GM21367 (cell line): ENCODE data around the gene TM2D1.
"Not testable (repeated sequence)": the region's sequence is repeated elsewhere in the genome, so short reads cannot be mapped to it uniquely, and the experiment has no call there.

Experiments
- ATAC-seq: cut with Tn5 transposase; IDR thresholded peaks from one replicate; pipeline ENCODE4 v1.9.1; 2021; ENCODE audit not compliant: unreplicated experiment

The TM2D1 gene

GRCh38 chr1:61718996-61719663 is 5.8 kb downstream of the TM2D1 start:
- not testable (repeated sequence) for ATAC-seq

GRCh38 chr1:61711969-61712368 is 13.0 kb downstream of the TM2D1 start:
- ATAC-seq = no peak

DNA sequence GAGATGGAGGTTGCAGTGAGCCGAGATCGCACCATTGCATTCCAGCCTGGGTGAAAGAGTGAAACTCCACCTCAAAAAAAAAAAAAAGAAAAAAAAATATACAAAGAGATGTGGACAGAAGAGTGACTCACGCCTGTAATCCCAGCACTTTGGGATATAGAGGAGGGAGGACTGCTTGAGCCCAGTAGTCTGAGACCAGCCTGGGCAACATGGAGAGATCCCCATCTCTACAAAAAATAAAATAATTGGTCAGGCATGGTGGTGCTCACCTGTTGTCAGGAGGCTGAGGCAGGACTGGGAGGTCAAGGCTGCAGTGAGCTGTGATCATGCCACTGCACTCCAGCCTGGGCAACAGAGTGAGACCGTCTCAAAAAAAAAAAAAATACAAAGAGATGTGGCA is 13.7 kb downstream of the TM2D1 start:
- ATAC-seq = not testable (repeated sequence)

DNA sequence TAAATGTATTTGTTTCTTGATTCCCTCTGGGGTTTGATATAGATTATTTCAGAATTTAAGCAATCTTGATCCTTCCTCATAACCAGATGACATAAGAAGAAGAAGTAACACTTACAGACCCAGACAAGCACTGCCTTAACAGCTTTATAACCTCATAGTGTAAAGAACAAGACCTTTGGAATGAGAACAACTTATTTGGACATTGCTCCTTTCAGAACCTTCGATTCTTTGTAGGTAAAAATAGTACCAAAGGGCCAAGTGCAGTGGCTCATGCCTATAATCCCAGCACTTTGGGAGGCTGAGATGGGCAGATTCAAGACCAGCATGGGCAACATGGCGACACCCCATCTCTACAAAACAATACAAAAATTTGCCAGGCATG is 15.0 kb downstream of the TM2D1 start:
- no peak for ATAC-seq

DNA sequence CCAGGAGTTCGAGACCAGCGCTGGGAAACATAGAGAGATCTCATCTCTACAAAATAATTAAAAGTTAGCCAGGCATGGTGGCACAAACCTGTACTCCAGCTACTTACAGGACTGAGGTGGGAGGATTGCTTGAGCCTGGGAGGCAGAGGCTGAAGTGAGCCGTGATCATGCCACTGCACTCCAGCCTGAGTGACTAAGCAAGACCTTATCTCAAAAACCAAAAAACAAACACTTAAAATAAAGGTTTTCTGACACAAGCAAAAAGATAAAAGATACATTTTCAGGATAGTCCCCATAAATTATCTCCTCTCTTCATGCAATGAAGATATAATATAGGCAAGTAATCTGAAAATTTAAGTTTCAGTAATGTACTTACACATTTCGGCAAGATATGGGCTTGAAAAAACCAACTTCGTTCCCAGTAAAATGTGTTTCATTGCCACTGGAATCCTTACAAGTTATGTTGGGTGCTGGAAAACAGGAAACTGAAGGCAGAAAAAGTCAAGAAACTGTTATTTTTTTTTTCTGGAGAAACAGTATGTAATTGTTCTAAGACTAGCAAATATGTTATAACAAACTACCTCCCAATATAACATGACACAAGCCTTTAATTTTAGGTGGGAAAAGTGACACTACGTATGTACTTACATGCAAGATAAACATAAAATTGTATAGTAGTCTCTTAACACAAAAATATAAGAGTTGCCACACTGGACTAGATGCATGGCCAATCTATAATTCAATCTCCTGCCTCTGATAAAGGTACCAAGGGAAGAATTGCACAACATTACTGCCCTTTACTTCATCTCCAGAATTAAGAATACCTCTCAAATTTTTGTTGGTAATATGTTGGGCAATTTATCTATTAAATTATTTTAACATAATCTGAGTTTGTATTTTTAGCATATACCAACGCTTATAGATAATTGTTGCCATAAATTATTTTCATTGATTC is 15.7 kb downstream of the TM2D1 start:
- no peak for ATAC-seq

DNA sequence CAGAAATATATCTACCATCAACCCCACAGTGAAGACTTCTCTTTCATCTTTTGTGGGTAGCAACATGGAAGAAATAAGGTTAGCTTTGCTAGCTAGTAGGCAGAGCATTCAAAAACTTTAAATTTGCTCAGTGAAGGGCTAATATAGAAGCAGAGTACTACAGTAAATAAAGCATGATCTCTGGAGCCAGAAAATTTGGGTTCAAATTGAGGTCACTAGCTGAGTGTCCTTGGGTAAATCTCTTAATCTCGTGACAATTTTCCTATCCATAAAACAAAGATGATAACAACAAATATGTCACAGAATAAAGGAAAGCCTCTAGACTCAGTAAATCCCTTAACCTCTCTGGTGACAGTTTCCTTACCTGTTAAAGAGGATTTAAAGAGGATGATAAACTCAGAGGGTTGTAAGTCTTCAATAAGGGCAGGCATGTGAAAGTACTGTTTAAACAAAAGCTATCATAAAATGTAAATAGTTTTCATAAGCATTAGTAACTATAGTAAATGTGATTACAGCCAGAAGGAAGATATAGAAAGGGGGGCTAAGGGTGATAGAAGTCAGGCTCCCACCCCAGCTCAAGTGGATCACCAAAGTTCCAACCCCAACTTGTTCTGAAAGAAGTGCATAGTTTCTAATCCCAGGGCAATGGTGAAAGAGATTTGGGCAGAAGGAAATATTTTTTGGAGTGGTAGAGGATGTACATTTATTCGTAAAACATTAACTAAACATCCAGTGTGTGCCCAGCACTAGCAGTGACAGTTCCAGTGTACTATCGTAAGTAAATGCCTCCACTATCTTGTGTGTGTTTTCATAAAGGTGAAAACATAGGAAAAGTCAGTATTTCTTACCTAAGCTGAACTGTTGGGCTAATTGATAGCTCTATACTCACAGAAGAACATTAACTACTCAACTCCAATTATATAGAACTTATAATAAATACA is 24.8 kb downstream of the TM2D1 start:
- ATAC-seq = no peak

DNA sequence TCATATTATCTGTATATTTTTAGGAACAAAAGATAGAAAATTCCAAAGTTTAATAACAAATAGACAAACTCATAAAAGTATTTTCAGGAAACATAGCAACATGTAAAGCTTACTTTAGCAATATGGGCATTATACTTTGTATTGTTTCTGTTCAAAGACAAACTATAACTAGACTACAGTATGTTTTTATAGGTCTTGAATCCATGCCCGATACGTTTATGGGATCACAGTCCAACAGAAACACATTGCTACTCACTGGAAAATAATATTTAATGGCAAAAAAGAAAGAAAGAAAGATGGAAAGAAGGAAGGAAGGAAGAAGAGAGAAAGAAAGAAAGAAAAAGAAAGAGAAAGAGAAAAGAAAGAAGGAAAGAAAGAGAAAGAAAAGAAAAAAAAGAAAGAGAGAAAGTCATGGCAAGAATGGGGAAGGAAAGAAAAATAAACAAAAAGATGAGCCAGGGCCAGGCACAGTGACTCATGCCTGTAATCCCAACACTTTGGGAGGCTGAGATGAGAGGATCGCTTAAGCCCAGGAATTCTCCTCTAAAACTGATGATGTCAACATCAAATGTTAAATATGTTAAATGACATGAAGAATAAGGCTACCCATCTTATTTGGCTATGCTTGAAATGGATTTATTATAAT is 32.7 kb downstream of the TM2D1 start:
- ATAC-seq = no peak

GRCh38 chr1:61687901-61688300 is 37.0 kb downstream of the TM2D1 start:
- no peak for ATAC-seq

DNA sequence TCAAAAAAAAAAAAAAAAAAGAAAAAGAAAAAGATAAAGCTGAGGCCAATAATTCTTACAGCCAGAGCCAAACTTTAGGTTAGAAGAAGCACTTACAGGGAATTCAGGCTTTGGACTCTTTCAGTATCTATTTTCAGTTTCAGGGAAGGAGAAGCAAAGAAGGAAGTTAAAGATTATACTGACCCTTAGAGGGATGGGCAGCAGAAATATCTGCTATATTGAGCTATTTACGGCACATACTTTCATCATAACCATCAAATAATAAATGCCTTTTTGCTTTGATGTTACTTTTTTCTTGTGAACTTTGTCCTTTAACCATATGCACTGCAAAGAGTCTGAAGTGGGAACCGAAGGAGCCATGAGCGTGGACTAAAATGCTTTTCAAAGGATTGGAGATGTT is 42.0 kb downstream of the TM2D1 start:
- no peak for ATAC-seq

GRCh38 chr1:61680500-61680899 is 44.4 kb downstream of the TM2D1 start:
- ATAC-seq = no peak

- ATAC-seq = not testable (repeated sequence)
Measured at GRCh38 chr1:61676881-61677280, 48.1 kb downstream of the TM2D1 start.

- ATAC-seq = no peak
Measured at GRCh38 chr1:61674221-61674620, 50.7 kb downstream of the TM2D1 start.

- ATAC-seq = no peak
Measured at GRCh38 chr1:61672376-61672775, 52.6 kb downstream of the TM2D1 start.

- ATAC-seq = no peak
Measured at GRCh38 chr1:61670445-61670844, 54.5 kb downstream of the TM2D1 start.

DNA sequence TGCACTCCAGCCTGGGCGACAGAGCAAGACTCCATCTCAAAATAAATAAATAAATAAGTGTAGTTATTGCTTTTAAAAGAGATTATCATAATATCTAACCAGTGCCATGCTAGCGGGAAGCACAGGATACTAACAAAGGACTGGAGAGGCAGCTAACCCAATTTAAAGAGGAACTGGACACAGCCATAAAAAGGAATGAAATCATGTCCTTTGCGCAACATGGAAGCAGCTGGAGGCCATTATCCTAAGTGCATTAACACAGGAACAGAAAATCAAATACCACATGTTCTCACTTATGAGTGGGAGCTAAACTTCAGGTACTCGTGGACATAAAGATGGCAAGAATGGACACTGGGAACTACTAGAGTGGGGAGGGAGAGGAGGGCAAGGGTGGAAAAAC is 54.9 kb downstream of the TM2D1 start:
- ATAC-seq = no peak

DNA sequence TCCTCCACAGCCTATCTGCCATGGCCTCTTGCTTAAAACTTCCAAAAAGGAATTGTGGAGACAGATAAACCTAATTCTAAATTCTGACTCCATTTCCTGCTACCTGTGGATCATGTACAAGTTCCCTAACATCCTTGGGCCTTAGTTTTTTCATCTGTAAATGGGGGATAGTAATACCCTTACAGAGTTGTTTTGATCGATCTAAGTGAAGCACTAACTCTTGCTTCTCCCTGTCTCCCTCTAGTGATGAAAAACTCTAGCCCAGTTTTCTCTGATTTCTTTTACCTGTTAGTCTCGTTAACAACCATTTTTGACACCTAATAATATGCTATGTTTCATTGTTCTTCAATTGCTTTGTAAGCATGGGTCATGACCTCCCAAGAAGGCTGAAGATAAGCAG is 65.9 kb downstream of the TM2D1 start:
- ATAC-seq = no peak

DNA sequence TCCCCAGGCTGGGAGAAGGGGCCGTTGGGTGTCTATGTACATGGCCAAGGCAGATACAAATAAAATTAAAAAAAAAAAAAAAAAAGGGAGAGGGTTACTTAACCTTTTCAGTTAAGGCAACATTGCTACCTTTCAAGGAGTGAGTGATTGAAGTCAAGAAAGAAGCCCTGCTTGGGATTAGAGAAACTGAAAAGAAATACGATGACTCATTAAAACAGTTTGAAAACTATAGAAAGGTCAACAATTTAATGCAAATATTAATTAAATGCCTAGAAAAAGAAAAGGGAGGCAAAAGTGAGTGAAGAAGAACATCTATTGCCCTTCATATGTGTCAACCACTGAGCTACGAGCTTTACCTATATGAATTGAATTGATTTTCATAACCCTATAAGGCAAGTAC is 69.5 kb downstream of the TM2D1 start:
- ATAC-seq = no peak

GRCh38 chr1:61654067-61654466 is 70.9 kb downstream of the TM2D1 start:
- no peak for ATAC-seq

- ATAC-seq = no peak
Measured at GRCh38 chr1:61648983-61649742, 75.8 kb downstream of the TM2D1 start.

- no peak for ATAC-seq
Measured at GRCh38 chr1:61647142-61647541, 77.8 kb downstream of the TM2D1 start.
